Effector memory CD4-positive, alpha-beta T cell (primary cell): Measurements from ENCODE around the gene EEF2.

Experiments used
- DNase-seq, 3 donors: peaks; one replicate each; pipeline ENCODE4 v3.0.0-alpha.2; 2020
- H3K27ac ChIP-seq: 2 replicates; pipeline ENCODE4 v1.7.0; 2013; ENCODE audit warnings: mild to moderate bottlenecking, low read length, moderate library complexity; ENCODE audit not compliant: insufficient read depth, poor library complexity, severe bottlenecking
- H3K27me3 ChIP-seq: replicated peaks from 2 replicates; pipeline ENCODE4 v1.7.0; 2013; ENCODE audit warnings: mild to moderate bottlenecking, low read length; ENCODE audit not compliant: insufficient read depth, control insufficient read depth, poor library complexity, severe bottlenecking
- H3K36me3 ChIP-seq: 2 replicates; pipeline ENCODE4 v1.7.0; 2013; ENCODE audit warnings: mild to moderate bottlenecking, low read length, moderate library complexity; ENCODE audit not compliant: control insufficient read depth, insufficient read depth
- H3K4me1 ChIP-seq: 2 replicates; pipeline ENCODE4 v1.7.0; 2013; ENCODE audit warnings: low read length, mild to moderate bottlenecking; ENCODE audit not compliant: control insufficient read depth, insufficient read depth, poor library complexity, severe bottlenecking
- H3K4me3 ChIP-seq: 2 replicates; pipeline ENCODE4 v1.7.0; 2013; ENCODE audit warnings: low read length, low read depth, mild to moderate bottlenecking; ENCODE audit not compliant: insufficient read depth, poor library complexity, severe bottlenecking
- H3K9me3 ChIP-seq: 2 replicates; pipeline ENCODE4 v1.7.0; 2013; ENCODE audit warnings: mild to moderate bottlenecking, low read length, moderate library complexity; ENCODE audit not compliant: control insufficient read depth

Gene EEF2

GRCh38 chr19:3978145-3978544 lies 7.1 kb downstream of the EEF2 start:
- Histone ChIP-seq H3K27me3 (no peaks in the 10 kb centered on the region), H3K4me1 (no peaks in the 10 kb centered on the region), H3K27ac (no peak overlapping the region), H3K9me3 (no peaks in the 10 kb centered on the region), H3K36me3 (peaks cover 75% of the 10 kb centered on the region), H3K4me3 (no peak overlapping the region)
- DNase-seq: no peak

GRCh38 chr19:3977242-3978143 lies 7.8 kb downstream of the EEF2 start:
- Histone ChIP-seq H3K27ac (no peak overlapping the region), H3K9me3 (no peaks in the 10 kb centered on the region), H3K4me3 (no peak overlapping the region), H3K36me3 (peaks cover 68% of the 10 kb centered on the region), H3K27me3 (no peaks in the 10 kb centered on the region), H3K4me1 (no peaks in the 10 kb centered on the region)
- no peak for DNase-seq

GRCh38 chr19:3976495-3977241 lies 8.6 kb downstream of the EEF2 start:
- H3K27me3 ChIP-seq: no peaks in the 10 kb centered on the region
- DNase-seq: no peak
- H3K27ac ChIP-seq: no peak overlapping the region
- H3K36me3 ChIP-seq: peaks cover 60% of the 10 kb centered on the region
- H3K4me3 ChIP-seq: no peak overlapping the region
- no peaks in the 10 kb centered on the region for H3K9me3 ChIP-seq
- H3K4me1 ChIP-seq: no peaks in the 10 kb centered on the region

- H3K27ac ChIP-seq: no peak overlapping the region
- no peak overlapping the region for H3K4me3 ChIP-seq
- no peak for DNase-seq
- peaks cover 4% of the 10 kb centered on the region for H3K4me1 ChIP-seq
- H3K27me3 ChIP-seq: no peaks in the 10 kb centered on the region
- peaks cover 50% of the 10 kb centered on the region for H3K36me3 ChIP-seq
- no peaks in the 10 kb centered on the region for H3K9me3 ChIP-seq
These were observed 9.6 kb downstream of the EEF2 start for GRCh38 chr19:3975637-3976087.

GRCh38 chr19:3975144-3975543 lies 10.1 kb downstream of the EEF2 start:
- no peak for DNase-seq
- no peaks in the 10 kb centered on the region for H3K9me3 ChIP-seq
- no peak overlapping the region for H3K27ac ChIP-seq
- H3K4me3 ChIP-seq: no peak overlapping the region
- peaks cover 45% of the 10 kb centered on the region for H3K36me3 ChIP-seq
- peaks cover 9% of the 10 kb centered on the region for H3K4me1 ChIP-seq
- H3K27me3 ChIP-seq: no peaks in the 10 kb centered on the region

- H3K27me3 ChIP-seq: no peaks in the 10 kb centered on the region
- peaks cover 17% of the 10 kb centered on the region for H3K36me3 ChIP-seq
- peak; percentile 76 to 86 (median 78) for DNase-seq
- peak within 1 kb of the TSS; percentile 76 for H3K4me3 ChIP-seq
- H3K27ac ChIP-seq: peak within 1 kb of the TSS; percentile 70
- no peaks in the 10 kb centered on the region for H3K9me3 ChIP-seq
- H3K4me1 ChIP-seq: peaks cover 15% of the 10 kb centered on the region
These were observed 14.3 kb downstream of the EEF2 start, which contains the start of gene DAPK3 for GRCh38 chr19:3970808-3971598. DAPK3 (minus strand) TSS chr19:3971099; CDS start chr19:3969735, 1,364 bp downstream.

- Histone ChIP-seq H3K4me1 (peaks cover 15% of the 10 kb centered on the region), H3K27me3 (no peaks in the 10 kb centered on the region), H3K4me3 (peak overlapping the region; percentile 76), H3K9me3 (no peaks in the 10 kb centered on the region), H3K36me3 (peaks cover 14% of the 10 kb centered on the region), H3K27ac (peak overlapping the region; percentile 70)
- no peak for DNase-seq
These were observed 14.9 kb downstream of the EEF2 start for GRCh38 chr19:3970313-3970807.

GRCh38 chr19:3969435-3970312 lies 15.6 kb downstream of the EEF2 start:
- Histone ChIP-seq H3K27ac (peak overlapping the region; percentile 70), H3K27me3 (no peaks in the 10 kb centered on the region), H3K4me3 (peak overlapping the region; percentile 76), H3K36me3 (peaks cover 21% of the 10 kb centered on the region), H3K4me1 (peaks cover 15% of the 10 kb centered on the region), H3K9me3 (no peaks in the 10 kb centered on the region)
- DNase-seq: no peak
